OCI-M2 (cell line): ENCODE data around the gene CKAP4.

Source experiments
- DNase-seq: peaks from one replicate; lab custom pipeline; 2025; ENCODE audit not compliant: unreplicated experiment; lab: John Stamatoyannopoulos, UW

Gene CKAP4

GRCh38 chr12:106275458-106275857 is 27.6 kb upstream of the CKAP4 start:
- no peak for DNase-seq

GRCh38 chr12:106274575-106275121 is 26.8 kb upstream of the CKAP4 start:
- no peak for DNase-seq

- no peak for DNase-seq
Measured at GRCh38 chr12:106274012-106274411, 26.2 kb upstream of the CKAP4 start.

GRCh38 chr12:106273491-106273890 is 25.7 kb upstream of the CKAP4 start:
- no peak for DNase-seq

DNA sequence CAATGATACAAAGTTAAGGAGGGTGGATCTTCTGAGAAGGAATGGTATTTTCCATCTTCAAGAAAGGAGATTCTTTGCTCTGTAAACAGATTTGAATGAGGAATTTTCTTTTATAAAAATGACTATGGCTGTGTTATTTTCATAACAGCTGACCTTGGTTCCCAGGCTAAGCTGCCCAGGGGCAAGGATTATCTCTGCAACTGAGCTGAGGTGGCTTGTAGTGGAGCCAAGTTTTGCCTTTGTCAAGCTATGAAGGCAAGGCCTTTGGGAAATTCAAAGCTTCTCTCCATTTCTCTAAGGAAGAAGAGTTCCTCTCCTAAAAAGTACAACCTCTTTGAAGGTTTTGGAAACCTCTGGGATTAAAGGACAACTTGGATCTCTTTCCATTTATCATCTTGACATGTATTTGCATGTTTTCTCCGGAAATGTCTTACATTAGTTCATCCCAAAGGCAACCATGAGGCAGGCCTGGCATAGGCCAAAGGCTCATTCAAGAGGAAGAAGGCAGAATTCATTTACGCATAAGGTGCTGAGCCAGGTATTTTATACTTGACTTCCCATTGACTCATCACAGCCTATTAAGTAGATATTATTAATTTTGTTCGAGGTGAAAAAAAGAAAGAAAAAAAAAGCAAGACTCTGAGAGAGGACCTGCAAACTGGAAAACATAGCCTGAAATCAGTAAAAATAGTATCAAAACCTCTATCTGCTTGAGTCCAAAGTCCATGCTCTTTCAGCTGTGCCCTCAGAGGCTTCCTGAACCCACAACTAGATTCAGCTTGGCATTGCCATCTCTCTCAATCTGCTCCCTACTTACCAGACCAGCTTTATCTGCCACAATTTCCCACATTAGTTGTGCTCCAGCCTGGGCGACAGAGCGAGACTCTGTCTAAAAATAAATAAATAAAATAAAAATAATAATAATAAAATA is 24.0 kb upstream of the CKAP4 start:
- no peak for DNase-seq

DNA sequence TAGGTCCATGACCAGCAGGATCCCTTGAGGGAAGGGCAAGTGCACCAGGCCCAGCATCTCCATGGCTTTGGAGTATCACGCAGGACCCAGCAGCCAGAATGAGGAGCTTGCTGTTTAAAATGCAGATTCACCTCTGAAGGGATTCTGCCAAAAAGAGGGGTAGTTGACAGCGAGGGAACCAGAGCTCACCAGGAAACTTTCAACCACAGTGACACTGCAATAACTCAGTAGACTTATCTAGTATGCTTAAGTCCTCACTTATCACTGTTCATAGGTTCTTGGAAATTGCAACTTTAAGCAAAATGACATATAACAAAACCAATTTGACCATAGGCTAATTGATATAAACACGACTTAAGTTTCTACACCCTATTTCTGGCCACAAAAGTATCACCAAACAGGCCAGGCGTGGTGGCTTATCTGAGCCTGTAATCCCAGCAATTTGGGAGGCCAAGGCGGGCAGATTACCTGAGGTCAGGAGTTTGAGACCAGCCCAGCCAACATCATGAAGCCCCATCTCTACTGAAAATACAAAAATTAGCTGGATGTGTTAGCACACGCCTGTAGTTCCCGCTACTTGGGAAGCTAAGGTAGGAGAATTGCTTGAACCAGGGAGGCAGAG is 21.4 kb upstream of the CKAP4 start:
- DNase-seq = no peak

DNA sequence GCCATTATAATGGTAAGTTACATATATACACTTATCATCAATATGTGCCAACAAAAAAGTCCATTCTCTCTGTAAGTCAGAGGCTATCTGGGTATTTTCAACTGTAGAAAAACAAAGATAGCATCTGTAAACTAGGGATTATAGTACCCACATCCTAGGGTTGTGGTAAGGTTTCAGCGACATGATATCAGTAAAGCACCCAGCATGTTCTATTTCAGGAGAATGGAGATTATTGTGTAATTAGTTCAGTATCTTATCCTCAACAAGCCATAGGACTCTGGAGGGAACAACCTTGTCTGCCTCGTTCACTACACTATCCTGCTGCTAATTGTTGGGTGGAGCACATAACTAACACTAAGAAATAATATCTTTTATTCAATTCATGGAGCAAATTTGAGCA is 19.7 kb upstream of the CKAP4 start:
- DNase-seq = no peak

DNA sequence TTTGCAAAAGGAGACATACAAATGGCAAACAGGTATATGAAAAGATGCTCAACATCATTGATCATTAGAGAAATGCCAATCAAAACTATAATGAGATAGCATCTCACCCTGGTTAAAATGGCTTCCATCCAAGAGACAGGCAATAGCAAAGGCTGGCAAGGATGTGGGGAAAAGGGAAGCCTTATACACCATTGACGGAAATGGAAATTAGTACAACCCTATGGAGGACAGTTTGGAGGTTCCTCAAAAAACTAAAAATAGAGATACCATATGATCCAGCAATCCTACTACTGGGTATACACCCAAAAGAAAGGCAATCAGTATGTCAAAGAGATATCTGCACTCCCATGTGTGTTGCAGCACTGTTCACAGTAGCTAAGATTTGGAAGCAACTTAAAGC is 17.3 kb upstream of the CKAP4 start:
- DNase-seq = no peak

DNA sequence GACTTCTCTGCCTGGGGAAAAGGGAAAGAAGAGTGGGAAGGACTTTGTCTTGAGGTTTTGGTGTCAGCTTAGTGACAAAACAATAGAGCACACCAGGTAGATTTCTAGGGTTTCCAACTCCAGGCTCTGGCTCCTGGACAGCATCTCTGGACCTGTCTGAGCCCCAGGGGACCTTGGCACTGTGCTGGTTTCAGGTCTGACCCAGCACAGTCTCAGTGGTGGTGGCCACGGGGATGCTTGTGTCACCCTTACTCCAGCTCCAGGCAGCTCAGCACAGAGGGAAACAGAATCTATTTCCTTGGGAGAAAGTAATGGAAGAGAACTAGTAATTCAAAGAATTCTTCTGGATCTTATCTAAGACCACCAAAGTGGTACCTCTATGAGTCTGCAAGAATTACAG is 11.1 kb upstream of the CKAP4 start:
- DNase-seq = no peak

DNA sequence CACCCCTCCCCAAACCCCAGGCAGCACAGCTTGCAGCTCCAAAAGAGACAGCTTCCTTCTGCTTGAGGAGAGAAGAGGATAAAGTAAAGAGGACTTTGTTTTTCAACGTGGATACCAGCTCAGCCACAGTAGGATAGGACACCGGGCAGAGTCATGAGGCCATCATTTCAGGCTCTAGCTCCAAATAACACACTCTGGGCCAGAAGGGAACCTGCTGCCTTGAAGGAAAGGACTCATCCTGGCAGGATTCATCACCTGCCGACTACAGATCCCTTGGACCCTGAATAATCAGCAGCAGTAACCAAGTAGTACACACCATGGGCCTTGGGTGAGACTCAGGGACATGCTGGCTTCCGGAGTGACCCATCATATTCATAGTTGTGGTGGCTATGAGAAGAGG is 10.4 kb upstream of the CKAP4 start:
- no peak for DNase-seq

- no peak for DNase-seq
Measured at GRCh38 chr12:106256524-106256923, 8.7 kb upstream of the CKAP4 start.

- DNase-seq = no peak
Measured at GRCh38 chr12:106255952-106256351, 8.1 kb upstream of the CKAP4 start.

- no peak for DNase-seq
Measured at GRCh38 chr12:106255493-106255892, 7.7 kb upstream of the CKAP4 start.

GRCh38 chr12:106254724-106255123 is 6.9 kb upstream of the CKAP4 start:
- DNase-seq = no peak

DNA sequence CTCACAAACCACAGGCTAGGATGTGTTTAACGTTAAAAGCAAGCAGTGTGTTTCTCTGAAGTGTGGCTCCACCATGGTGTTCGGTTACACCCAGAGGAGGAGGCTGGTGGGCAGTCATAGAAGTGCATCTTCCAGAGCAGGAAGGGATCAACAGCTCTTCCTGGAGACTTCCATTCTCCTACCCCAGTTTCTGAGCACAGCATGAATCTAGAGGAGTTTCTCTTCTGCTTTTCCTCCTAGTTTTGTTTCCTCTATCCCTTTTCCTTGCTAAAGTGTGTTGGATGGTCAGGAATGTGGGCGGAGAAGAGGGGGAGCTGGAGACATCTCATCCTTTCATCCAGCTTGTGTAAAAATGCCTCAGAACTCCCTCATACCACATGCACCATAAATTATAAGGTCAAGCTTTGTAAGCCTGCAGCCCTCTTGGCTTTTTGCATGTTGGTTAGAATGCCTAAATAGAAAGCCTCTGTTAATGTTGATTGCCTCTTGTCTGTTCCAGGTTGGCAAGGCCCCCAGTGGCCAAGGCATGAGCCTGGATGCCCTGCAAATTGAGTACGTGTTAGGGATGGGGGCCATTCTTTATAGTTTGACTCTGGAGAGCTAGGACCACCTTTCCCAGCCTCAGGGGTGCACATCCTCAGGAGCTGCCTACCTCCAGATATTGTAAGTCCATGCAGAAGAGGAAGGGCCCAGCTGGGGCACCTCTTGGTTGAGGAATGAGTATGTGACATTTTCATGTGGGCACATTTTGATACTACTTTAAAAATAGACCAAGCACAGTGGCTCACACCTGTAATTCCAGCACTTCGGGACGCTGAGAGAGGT is 4.0 kb upstream of the CKAP4 start:
- DNase-seq = no peak

- no peak for DNase-seq
Measured at GRCh38 chr12:106249411-106250135, 1.8 kb upstream of the CKAP4 start.

GRCh38 chr12:106248846-106249371 is 1.1 kb upstream of the CKAP4 start:
- no peak for DNase-seq

DNA sequence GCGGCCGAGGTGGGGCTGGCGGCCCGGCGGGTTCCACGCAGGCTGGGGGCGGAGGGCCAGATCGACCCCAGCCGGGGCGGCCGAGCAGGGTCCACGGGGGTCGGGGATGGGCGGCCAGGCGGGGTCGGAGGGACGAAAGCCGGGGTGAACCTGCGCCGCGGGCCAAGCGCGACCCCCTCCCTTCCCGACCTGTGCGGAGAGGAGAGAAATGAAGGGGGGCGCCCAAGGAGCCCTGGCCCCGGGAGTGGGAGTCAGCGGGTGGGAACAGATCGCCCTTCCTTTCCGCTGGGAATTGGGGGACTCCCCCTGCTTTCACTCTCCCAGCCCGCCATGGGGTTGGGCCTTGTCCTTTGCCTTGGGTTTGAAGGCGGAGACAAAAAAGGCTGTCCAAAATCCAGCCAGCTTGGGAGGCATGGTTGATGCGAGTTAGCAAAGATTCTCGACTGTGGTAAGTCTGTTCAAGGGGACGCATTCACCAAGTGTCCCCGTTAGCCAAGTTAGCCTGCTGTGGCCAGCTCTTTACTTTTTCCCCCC is 559 bp upstream of the CKAP4 start:
- no peak for DNase-seq

DNA sequence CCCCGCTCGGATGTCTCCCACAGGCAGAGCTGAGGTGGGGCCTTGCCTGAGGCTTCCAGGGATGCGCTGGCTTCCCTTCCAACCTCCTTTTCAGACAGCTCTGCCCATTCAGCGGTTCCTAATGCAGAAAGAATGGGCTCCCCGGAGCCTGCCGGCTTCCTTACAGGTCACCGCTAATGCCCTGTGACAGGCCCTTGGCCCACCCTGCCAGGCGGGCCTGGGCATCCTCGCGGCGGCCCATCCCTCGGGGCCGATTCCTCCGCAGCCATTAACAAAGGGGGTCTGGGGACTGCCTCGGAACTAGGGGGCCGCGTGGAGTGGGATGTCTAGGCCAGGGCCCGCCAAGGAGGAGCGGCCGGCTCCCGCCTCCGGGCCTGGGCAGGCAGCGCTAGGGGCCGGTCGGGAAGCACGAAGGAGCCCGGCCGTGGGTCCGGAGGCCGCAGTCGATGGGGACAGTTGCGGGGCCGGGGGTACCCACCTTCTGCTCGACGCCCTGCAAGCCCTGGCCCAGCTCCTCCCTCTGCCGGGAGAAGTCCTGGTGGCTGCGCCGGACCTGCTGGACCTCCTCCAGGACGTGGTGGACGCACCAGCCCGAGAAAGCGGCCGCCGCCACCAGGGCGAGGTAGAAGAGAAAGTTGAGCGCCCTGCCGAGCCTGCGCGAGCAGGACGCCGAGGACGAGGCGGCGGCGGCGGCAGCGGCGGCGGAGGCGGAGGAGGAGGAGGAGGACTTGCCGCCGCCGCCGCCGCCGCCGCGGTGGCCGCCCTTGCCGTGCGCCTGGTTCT is 738 bp downstream of the CKAP4 start:
- DNase-seq = no peak
